G401 (cell line): ENCODE results near the gene CARHSP1. TPM values are rescaled to one million over a fixed set of nuclear protein-coding genes. Genes with fewer than 3 reads are reported as not detected.

ENCODE experiments used
- DNase-seq: peaks from one replicate; pipeline ENCODE4 v3.0.0-alpha.2; 2015; ENCODE audit warnings: low spot score
- in situ Hi-C: cut with HindIII; loops from 2 replicates; pipeline ENCODE4 v1.10.0; 2016; ENCODE audit warnings: low sequenced_read_pairs, mixed read lengths
- total RNA-seq: library from RNA; depleted of rRNA; stranded (reverse); fragments of >200 nt; shearing (Covaris generic); gene quantifications from 2 replicates; pipeline ENCODE4 v1.2.3, GENCODE V29; 2014

The CARHSP1 gene
- total RNA-seq, 1 experiment from 2014 or later = 114 TPM

GRCh38 chr16:8859913-8860881 is 8.6 kb downstream of the CARHSP1 start:
- in situ Hi-C loops = no loop called here
- no peak for DNase-seq

DNA sequence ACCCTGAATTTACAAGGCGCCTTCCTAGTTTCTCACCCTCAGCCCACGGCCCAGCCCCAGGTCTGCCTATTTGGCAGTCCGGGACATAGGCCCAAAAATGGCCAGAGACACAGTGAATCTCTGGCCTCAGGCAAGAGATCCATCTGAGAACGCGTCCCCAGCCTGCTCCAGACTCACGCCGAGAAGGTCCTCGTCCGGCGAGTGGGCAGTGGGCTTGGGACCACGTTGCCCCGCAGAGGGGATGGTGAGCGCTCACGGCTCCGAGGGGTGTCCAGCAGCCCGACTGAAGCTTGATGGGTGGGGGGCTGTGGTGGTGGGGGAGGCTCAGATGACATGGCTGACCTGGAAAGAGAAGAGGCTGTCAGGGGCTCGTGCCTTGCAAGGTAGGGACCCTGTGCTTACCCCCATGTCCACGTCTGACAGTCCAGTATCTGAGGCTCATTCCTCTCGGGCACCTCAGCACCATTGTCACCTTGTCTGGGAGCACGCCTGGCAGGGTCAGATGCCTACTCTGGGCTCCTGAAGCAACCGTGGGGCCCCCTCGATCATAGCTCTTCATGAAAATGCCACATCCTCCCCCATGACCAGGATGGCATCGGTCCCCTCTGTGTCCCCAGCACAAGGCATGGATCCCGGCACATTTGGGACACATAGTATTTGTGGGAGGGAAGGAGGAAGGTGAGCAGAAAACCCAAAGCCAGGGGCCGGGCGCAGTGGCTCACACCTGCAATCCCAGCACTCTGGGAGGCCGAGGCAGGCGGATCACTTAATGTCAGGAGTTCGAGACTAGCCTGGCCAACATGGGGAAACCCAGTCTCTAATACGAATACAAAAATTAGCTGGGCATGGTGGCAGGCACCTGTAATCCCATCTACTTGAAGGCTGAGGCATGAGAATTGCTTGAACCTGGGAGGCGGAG is 9.6 kb downstream of the CARHSP1 start:
- in situ Hi-C loops = no loop called here

GRCh38 chr16:8855972-8856371 is 12.8 kb downstream of the CARHSP1 start:
- in situ Hi-C loops = no loop called here
- no peak for DNase-seq

More for the DNA sequence above, 9.6 kb downstream of the CARHSP1 start:
- DNase-seq = no peak

GRCh38 chr16:8855051-8855786 is 13.6 kb downstream of the CARHSP1 start:
- in situ Hi-C loops = no loop called here
- no peak for DNase-seq

DNA sequence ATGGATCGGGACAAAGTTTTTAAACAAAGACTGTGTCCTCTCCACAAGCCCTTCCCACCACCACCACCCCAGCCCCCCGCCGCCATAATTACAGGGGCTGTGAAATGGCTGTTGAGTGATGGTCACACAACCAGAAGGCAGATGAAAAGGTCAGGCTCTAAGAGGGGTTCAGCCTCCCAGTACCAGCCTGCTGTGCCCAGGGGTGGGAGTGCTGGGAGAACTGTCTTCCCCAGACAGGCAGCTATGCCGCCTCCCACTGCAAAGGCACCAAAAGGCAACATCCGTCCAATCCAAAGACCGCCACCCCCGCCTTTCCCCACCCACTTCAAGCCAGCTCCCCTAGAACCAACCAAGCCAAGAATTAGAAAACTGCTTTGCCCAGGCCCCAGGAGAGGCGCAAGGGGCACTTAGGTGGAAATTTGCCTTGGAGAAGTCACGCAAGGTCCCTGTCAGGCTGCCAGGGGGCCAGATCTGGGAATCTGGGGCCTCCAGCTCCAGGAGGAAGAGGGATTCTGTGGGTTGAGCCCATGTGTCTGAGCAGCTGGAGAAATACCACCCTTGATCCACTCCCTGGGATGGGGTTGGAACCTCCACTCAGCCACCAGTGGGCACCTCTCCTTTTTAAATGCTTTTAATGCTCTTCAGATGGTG is 14.4 kb downstream of the CARHSP1 start:
- DNase-seq = no peak
- in situ Hi-C loops = no loop called here

DNA sequence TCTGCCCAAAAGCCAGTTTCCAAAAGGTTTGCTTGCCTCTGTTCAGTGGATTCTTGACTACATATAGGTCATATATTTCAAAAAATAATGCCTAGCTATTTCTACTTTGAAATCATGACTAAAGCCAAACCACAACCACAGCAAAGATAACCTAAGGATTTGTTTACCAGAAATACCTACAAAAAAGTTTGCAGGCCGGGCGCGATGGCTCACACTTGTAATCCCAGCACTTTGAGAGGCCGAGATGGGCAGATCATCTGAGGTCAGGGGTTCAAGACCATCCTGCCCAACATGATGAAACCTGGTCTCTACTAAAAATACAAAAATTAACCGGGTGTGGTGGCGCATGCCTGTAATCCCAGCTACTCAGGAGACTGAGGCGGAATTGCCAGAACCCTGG is 15.2 kb downstream of the CARHSP1 start:
- DNase-seq = no peak
- in situ Hi-C loops = no loop called here

DNA sequence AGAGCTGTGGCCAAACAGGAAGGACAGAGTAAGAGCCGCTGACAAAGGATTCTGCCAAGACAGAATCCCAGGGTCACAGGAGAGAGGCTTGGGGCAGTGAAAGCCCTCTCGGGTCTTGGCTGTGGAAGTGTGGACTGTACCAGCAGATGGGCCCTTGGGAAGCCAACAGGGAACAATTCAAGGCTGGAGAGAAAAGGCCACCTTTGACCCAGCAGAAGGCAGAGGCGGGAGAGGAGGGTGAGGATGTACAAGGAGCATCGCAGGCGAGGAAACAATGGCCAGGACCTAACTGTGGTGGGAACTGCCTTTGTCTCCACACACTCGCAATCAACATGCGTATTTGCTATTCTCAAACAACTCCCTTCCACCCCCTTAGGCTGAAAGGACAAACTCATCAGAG is 15.7 kb downstream of the CARHSP1 start:
- DNase-seq = no peak
- in situ Hi-C loops = no loop called here

DNA sequence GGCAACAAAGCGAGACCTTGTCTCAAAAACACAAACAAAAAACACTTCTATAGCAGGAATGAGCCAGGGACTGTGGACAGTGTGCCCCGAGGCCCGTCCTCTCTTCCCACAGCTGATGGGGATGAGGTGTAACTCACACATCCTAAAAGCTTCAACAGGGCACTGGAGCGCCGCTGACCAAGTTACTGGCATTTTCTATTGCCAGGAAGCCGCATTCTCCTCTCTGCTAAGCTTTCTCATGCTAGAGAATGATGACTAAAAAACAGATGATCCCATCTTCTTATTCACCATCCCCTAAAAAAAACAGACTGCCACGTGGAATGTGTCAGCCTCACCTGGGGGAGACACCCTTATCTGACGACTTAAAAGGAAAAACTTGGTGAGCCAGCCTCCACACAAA is 16.3 kb downstream of the CARHSP1 start:
- in situ Hi-C loops = no loop called here
- DNase-seq = no peak

GRCh38 chr16:8851761-8852403 is 16.9 kb downstream of the CARHSP1 start:
- DNase-seq = no peak

GRCh38 chr16:8850279-8850885 is 18.4 kb downstream of the CARHSP1 start:
- DNase-seq = no peak
- in situ Hi-C loops = no loop called here

More at GRCh38 chr16:8851761-8852403, 16.9 kb downstream of the CARHSP1 start:
- in situ Hi-C loops = no loop called here

GRCh38 chr16:8849411-8850011 is 19.3 kb downstream of the CARHSP1 start:
- in situ Hi-C loops = no loop called here
- DNase-seq = no peak

DNA sequence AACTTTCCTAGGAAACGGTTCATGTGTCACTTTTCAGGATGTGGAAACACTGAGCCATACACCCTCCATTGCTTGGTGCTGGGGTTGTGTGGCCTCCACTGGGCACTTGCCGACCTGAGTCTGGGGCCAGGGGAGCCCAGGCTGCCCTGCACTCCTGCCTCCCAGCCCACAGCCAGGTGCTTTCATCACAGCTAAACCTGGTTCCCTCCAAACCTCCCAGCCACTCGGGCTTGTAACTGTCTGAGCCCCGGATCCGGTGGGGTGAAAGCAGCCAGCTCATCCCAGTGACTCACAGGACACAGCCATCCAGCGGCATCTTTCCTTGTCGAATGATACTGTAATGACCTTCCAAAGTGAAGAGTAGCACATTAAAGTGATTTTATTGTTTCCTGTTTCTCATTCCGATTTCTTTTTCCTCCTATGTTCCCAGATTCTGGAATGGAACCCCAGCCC is 19.8 kb downstream of the CARHSP1 start:
- in situ Hi-C loops = no loop called here
- DNase-seq = no peak

GRCh38 chr16:8848231-8848938 is 20.4 kb downstream of the CARHSP1 start:
- no peak for DNase-seq
- in situ Hi-C loops = no loop called here

DNA sequence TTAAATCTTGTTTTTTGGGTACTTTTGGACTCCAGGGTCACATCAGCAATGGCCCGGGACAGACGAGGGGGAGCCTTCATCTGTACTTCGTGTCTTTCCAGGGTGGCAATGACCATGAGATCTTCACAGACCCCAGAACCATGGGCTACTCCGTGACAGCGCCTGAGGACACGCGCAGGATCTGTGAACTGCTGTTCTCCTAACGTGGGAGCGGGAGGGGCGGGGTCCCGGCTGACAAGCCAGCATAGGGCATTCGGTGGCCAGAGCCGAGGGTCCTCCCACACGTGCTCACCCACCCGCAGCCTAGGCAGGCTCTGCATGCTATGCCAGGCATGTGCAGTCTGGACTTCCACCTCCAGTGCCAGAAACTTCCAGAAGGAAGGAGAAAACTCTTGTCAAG is 21.2 kb downstream of the CARHSP1 start:
- in situ Hi-C loops = no loop called here
- no peak for DNase-seq

- in situ Hi-C loops = no loop called here
- no peak for DNase-seq
Measured at GRCh38 chr16:8847145-8847544, 21.7 kb downstream of the CARHSP1 start.

DNA sequence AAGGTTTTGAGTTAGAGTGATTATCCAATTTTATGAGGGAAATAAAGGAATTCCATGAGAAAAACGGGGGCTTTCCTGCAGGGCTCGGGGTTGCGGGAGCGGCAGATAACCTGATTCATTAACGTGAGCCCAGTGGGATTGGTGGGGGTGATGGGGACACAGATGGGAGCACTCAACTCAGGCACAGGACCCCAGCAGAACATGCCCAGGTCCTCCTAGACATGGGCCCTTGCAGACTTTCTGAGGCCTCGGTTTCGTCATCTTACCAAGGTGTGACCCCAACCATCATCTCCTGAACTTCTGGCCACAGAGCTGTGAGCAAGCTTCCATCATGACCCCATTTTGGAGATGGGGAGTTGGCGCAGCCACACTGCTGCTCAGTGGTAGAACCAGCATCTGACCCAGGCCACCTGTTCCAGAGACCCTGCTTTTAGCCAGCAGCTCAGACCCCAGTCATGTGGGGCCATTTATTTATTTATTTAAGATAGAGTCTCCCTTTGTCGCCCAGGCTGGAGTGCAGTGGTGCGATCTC is 22.3 kb downstream of the CARHSP1 start:
- no peak for DNase-seq

More for the DNA sequence above, 22.3 kb downstream of the CARHSP1 start:
- in situ Hi-C loops = no loop called here
